A673 (cell line): ENCODE results near the gene OR2T34. TPM values are rescaled to one million over a fixed set of nuclear protein-coding genes. Genes with fewer than 3 reads are reported as not detected.

Experiments
- BruUV-seq: library from RNA; stranded (reverse); fragments of 400-500 nt; replicated peaks from 2 replicates; lab custom pipeline; 2021; lab: Mats Ljungman, UMichigan
- CTCF ChIA-PET: fragments of 300-600 bp; sonication (Branson Sonifier 250); formaldehyde crosslinking; loops from one replicate; lab custom pipeline; 2022; ENCODE audit warnings: antibody characterized with exemption; lab: Charles Lee
- POLR2A ChIA-PET: fragments of 300-600 bp; sonication (Branson Sonifier 250); formaldehyde crosslinking; loops from one replicate; lab custom pipeline; 2022; ENCODE audit warnings: antibody characterized with exemption; ENCODE audit not compliant: low non-redundant PET; lab: Charles Lee
- DNase-seq: peaks from one replicate; pipeline ENCODE4 v3.0.0-alpha.2; 2015; ENCODE audit warnings: low spot score
- H3K27ac ChIP-seq: fragments of 200-600 bp; sonication (generic); 2 replicates; pipeline ENCODE4 v1.5.1; 2016; ENCODE audit warnings: mixed run types, low read depth, mild to moderate bottlenecking, mixed read lengths, antibody characterized with exemption, low read length; ENCODE audit not compliant: poor library complexity, severe bottlenecking
- H3K27me3 ChIP-seq: fragments of 200-600 bp; sonication (generic); replicated peaks from 2 replicates; pipeline ENCODE4 v1.6.1; 2017; ENCODE audit warnings: mixed run types, low read depth, mild to moderate bottlenecking, mixed read lengths, antibody characterized with exemption, low read length; ENCODE audit not compliant: insufficient read depth, poor library complexity
- H3K36me3 ChIP-seq: fragments of 200-600 bp; sonication (generic); 2 replicates; pipeline ENCODE4 v1.6.1; 2016; ENCODE audit warnings: mixed run types, mild to moderate bottlenecking, mixed read lengths, antibody characterized with exemption, low read length; ENCODE audit not compliant: insufficient read depth, poor library complexity, severe bottlenecking
- H3K4me1 ChIP-seq: fragments of 200-600 bp; sonication (generic); 2 replicates; pipeline ENCODE4 v1.6.1; 2017; ENCODE audit warnings: mixed run types, mild to moderate bottlenecking, mixed read lengths, antibody characterized with exemption, low read length; ENCODE audit not compliant: insufficient read depth, poor library complexity, severe bottlenecking
- H3K4me3 ChIP-seq: fragments of 200-600 bp; sonication (generic); 2 replicates; pipeline ENCODE4 v1.5.1; 2016; ENCODE audit warnings: low read depth, mixed run types, mild to moderate bottlenecking, mixed read lengths, low read length; ENCODE audit not compliant: poor library complexity, severe bottlenecking
- H3K9me3 ChIP-seq: fragments of 200-600 bp; sonication (generic); 2 replicates; pipeline ENCODE4 v1.6.1; 2016; ENCODE audit warnings: mixed run types, low read depth, mild to moderate bottlenecking, mixed read lengths, antibody characterized with exemption, low read length; ENCODE audit not compliant: poor library complexity, severe bottlenecking
- EZH2 ChIP-seq: fragments of 200-600 bp; sonication (generic); IDR thresholded peaks from 2 replicates; pipeline ENCODE4 v1.6.1; 2017; ENCODE audit warnings: borderline replicate concordance, low read depth, mild to moderate bottlenecking, mixed read lengths, antibody characterized with exemption, low read length; ENCODE audit not compliant: poor library complexity, severe bottlenecking
- intact Hi-C: fragments of 100-400 bp; cut with micrococcal nuclease; formaldehyde crosslinking; loops from one replicate; pipeline ENCODE4 v1.10.0; 2022; ENCODE audit not compliant: unreplicated experiment
- total RNA-seq: library from RNA; stranded (reverse); gene quantifications from 2 replicates; pipeline ENCODE4 v1.2.3, GENCODE V29; 2021
- TF ChIP-seq, protein P1 (sequence below): fragments of 300-800, 200-600 bp; sonication (generic); conservative IDR thresholded peaks from 2 replicates; pipeline ENCODE4 v1.5.1; 2017; ENCODE audit warnings: low read depth, mild to moderate bottlenecking, antibody characterized with exemption, low read length, moderate library complexity, mixed read lengths

The OR2T34 gene
- total RNA-seq, 1 experiment from 2014 or later: not detected

DNA sequence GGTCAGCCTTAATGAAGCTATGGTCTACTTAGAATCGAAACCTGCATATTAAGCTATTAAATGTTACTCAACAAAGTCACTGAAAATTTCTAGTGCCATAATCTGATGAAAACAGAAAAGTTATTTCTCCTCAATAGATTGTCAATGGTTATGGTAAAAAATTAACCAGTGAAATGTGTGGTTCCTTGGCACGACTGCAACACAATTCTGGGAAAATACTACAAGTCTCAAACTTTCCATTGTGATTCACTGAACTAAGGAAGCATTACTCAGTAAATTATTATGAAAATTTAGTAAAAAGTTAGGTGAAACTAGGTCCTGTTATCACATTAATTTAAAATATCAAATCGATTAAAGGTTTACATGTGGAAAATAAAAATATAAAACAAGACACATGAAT is 35.7 kb upstream of the OR2T34 start:
- no peak for TF ChIP-seq EZH2
- TF ChIP-seq, protein P1, sequence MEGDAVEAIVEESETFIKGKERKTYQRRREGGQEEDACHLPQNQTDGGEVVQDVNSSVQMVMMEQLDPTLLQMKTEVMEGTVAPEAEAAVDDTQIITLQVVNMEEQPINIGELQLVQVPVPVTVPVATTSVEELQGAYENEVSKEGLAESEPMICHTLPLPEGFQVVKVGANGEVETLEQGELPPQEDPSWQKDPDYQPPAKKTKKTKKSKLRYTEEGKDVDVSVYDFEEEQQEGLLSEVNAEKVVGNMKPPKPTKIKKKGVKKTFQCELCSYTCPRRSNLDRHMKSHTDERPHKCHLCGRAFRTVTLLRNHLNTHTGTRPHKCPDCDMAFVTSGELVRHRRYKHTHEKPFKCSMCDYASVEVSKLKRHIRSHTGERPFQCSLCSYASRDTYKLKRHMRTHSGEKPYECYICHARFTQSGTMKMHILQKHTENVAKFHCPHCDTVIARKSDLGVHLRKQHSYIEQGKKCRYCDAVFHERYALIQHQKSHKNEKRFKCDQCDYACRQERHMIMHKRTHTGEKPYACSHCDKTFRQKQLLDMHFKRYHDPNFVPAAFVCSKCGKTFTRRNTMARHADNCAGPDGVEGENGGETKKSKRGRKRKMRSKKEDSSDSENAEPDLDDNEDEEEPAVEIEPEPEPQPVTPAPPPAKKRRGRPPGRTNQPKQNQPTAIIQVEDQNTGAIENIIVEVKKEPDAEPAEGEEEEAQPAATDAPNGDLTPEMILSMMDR: no peak
- Histone ChIP-seq H3K4me3 (no peak overlapping the region), H3K36me3 (no peaks in the 10 kb centered on the region), H3K4me1 (no peaks in the 10 kb centered on the region), H3K27me3 (no peaks in the 10 kb centered on the region), H3K27ac (no peak overlapping the region), H3K9me3 (no peaks in the 10 kb centered on the region)
- intact Hi-C loops: loop anchor here (10.0 kb wide), 1 partner anchor 366 kb away; no protein-coding TSS in a partner anchor
- no TSS peak for BruUV-seq
- no peak for DNase-seq
- CTCF ChIA-PET: interaction anchor here (0.6 kb wide), 1 partner anchor 297 kb away, joined by 7 read pairs; no protein-coding TSS in a partner anchor
- POLR2A ChIA-PET: no interaction called here

DNA sequence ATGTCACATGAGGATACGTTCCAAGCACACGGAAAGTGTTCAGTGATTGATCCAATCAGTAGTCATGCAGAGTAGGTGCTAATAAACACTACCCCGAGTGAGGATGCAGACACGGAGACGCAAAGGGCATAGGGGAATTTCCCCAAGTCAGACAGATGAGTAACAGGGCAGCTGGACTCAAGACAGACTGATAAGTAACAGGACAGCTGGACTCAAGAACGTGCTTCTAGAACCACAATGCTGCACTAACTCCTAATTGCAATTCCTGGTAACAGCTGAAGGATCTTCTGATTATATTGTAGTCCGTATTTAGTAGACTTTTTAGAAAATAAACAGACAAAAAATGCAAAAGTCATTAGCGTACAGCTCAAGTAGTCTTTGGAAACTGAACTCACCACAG is 24.8 kb upstream of the OR2T34 start:
- H3K4me3 ChIP-seq: no peak overlapping the region
- intact Hi-C loops: no loop called here
- H3K36me3 ChIP-seq: no peaks in the 10 kb centered on the region
- H3K9me3 ChIP-seq: no peaks in the 10 kb centered on the region
- ChIA-PET CTCF (no interaction called here), POLR2A (no interaction called here)
- peaks cover 9% of the 10 kb centered on the region for H3K4me1 ChIP-seq
- no peak for TF ChIP-seq EZH2
- TF ChIP-seq, protein P1: no peak
- H3K27ac ChIP-seq: no peak overlapping the region
- BruUV-seq: no TSS peak
- no peaks in the 10 kb centered on the region for H3K27me3 ChIP-seq
- DNase-seq: no peak

- CTCF ChIA-PET: no interaction called here
Observed at GRCh38 chr1:248597589-248597988, 23.0 kb upstream of the OR2T34 start, which contains the start of gene OR2T10. OR2T10 (minus strand) TSS chr1:248597700; CDS start chr1:248593768, 3,932 bp downstream.

More at GRCh38 chr1:248597589-248597988, 23.0 kb upstream of the OR2T34 start, which contains the start of gene OR2T10:
- Histone ChIP-seq H3K9me3 (no peaks in the 10 kb centered on the region), H3K27me3 (no peaks in the 10 kb centered on the region), H3K36me3 (no peaks in the 10 kb centered on the region), H3K27ac (no peak within 1 kb of the TSS), H3K4me1 (peaks cover 9% of the 10 kb centered on the region), H3K4me3 (no peak within 1 kb of the TSS)
- no peak for TF ChIP-seq EZH2
- TF ChIP-seq, protein P1: no peak
- POLR2A ChIA-PET: no interaction called here
- no TSS peak for BruUV-seq
- no peak for DNase-seq
- intact Hi-C loops: no loop called here
